Vagina (tissue), 2 donors: Measurements from ENCODE around the gene VWA2. TPM values are rescaled to one million over a fixed set of nuclear protein-coding genes. Genes with fewer than 3 reads are reported as not detected.
A peak's percentile ranks its signal among the peaks of the same experiment; 100 is the strongest.

Experiments
- DNase-seq, 2 donors: peaks; one replicate each; pipeline ENCODE4 v3.0.0-alpha.2; 2017; ENCODE audit errors: extremely low spot score in 2 of 2
- H3K27ac ChIP-seq: fragments of 200-600 bp; sonication (generic); one replicate; pipeline ENCODE4 v1.5.1; 2019
- H3K27me3 ChIP-seq: fragments of 200-600 bp; sonication (generic); one replicate; pipeline ENCODE4 v1.5.1; 2019
- H3K36me3 ChIP-seq, 2 donors: fragments of 200-600 bp; sonication (generic); one replicate each; pipeline ENCODE4 v1.5.1; 2017 to 2019
- H3K4me1 ChIP-seq: fragments of 200-600 bp; sonication (generic); one replicate; pipeline ENCODE4 v1.5.1; 2019
- H3K4me3 ChIP-seq, 2 donors: fragments of 200-600 bp; sonication (generic); 1 replicate in 1 of 2; 2 replicates in 1 of 2; pipeline ENCODE4 v1.5.1; 2016 to 2019
- H3K9me3 ChIP-seq: fragments of 200-600 bp; sonication (generic); one replicate; pipeline ENCODE4 v1.5.1; 2019
- CTCF ChIP-seq, 3 experiments: fragments of 450-650 bp in 2 of 3; fragments of 200-600 bp in 1 of 3; sonication (generic) in 1 of 3; IDR thresholded peaks; one replicate each; pipeline ENCODE4 v1.5.1; 2017 to 2019; ENCODE audit warnings: antibody characterized with exemption in 3 of 3, mild to moderate bottlenecking in 2 of 3, moderate library complexity in 2 of 3
- POLR2A ChIP-seq, 2 donors: fragments of 450-650 bp; IDR thresholded peaks; one replicate each; pipeline ENCODE4 v1.6.1; 2017; ENCODE audit warnings: antibody characterized with exemption in 2 of 2, mild to moderate bottlenecking in 2 of 2, moderate library complexity in 2 of 2
- POLR2AphosphoS5 ChIP-seq, 2 donors: sonication (generic); formaldehyde crosslinking; IDR thresholded peaks; one replicate each; pipeline ENCODE4 v1.9.0; 2017; ENCODE audit warnings: antibody characterized with exemption in 2 of 2, mild to moderate bottlenecking in 2 of 2, low read depth in 1 of 2; ENCODE audit not compliant: insufficient read depth in 1 of 2
- intact Hi-C: fragments of 100-400 bp; cut with DNase I; formaldehyde crosslinking; loops from one replicate; pipeline ENCODE4 v1.15.1; 2023
- total RNA-seq: library from RNA; depleted of rRNA; stranded (reverse); fragments of >200 nt; gene quantifications from one replicate; pipeline ENCODE4 v1.2.3, GENCODE V29; 2016

Gene VWA2
- total RNA-seq, 1 donor from 2014 or later: 2.9 TPM

GRCh38 chr10:114290038-114290437 lies 51.0 kb downstream of the VWA2 start:
- Histone ChIP-seq H3K4me3 (no peak overlapping the region), H3K27me3 (no peaks in the 10 kb centered on the region), H3K36me3 (peaks cover 0 to 7% of the 10 kb centered on the region in 2 donors), H3K9me3 (no peaks in the 10 kb centered on the region), H3K4me1 (no peaks in the 10 kb centered on the region), H3K27ac (no peak overlapping the region)
- no peak for DNase-seq
- intact Hi-C loops: no loop called here
- no peak for TF ChIP-seq POLR2A (IDR thresholded peaks at IDR 0.05)
- TF ChIP-seq CTCF (IDR thresholded peaks at IDR 0.05): no peak
- no peak for TF ChIP-seq POLR2AphosphoS5 (IDR thresholded peaks at IDR 0.05; ENCODE audit: insufficient read depth in 1 of 2, low read depth in 1 of 2)

DNA sequence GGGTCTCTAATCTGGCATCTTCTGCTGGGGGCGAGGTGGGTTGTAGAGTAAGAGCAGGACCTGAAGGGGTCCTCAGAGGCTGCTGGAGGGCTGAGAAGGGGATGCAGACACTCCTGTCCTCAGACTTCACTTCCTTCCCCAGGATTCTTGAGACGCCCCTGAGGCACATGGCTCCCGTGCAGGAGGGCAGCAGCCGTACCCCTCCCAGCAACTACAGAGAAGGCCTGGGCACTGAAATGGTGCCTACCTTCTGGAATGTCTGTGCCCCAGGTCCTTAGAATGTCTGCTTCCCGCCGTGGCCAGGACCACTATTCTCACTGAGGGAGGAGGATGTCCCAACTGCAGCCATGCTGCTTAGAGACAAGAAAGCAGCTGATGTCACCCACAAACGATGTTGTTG lies 52.0 kb downstream of the VWA2 start:
- Histone ChIP-seq H3K9me3 (peaks cover 7% of the 10 kb centered on the region), H3K4me1 (no peaks in the 10 kb centered on the region), H3K27ac (no peak overlapping the region), H3K27me3 (no peaks in the 10 kb centered on the region), H3K36me3 (peaks cover 0 to 17% of the 10 kb centered on the region in 2 donors), H3K4me3 (no peak overlapping the region)
- no peak for TF ChIP-seq CTCF (IDR thresholded peaks at IDR 0.05)
- no peak for TF ChIP-seq POLR2AphosphoS5 (IDR thresholded peaks at IDR 0.05; ENCODE audit: insufficient read depth in 1 of 2, low read depth in 1 of 2)
- no peak for TF ChIP-seq POLR2A (IDR thresholded peaks at IDR 0.05)
- no peak for DNase-seq
- intact Hi-C loops: no loop called here

DNA sequence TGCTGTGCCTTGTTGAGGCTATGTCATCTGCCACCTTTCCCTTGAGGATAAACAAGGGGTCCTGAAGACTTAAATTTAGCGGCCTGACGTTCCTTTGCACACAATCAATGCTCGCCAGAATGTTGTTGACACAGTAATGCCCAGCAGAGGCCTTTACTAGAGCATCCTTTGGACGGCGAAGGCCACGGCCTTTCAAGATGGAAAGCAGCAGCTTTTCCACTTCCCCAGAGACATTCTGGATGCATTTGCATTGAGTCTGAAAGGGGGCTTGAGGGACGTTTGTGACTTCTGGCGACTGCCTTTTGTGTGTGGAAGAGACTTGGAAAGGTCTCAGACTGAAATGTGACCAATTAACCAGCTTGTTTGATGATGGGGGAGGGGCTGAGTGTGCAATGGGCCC lies 52.5 kb downstream of the VWA2 start:
- H3K36me3 ChIP-seq: peaks cover 0 to 22% of the 10 kb centered on the region in 2 donors
- no peak overlapping the region for H3K27ac ChIP-seq
- no peak overlapping the region for H3K4me3 ChIP-seq
- peaks cover 7% of the 10 kb centered on the region for H3K9me3 ChIP-seq
- TF ChIP-seq POLR2A (IDR thresholded peaks at IDR 0.05) (no peak), CTCF (IDR thresholded peaks at IDR 0.05) (no peak), POLR2AphosphoS5 (IDR thresholded peaks at IDR 0.05; ENCODE audit: insufficient read depth in 1 of 2, low read depth in 1 of 2) (no peak)
- H3K27me3 ChIP-seq: no peaks in the 10 kb centered on the region
- intact Hi-C loops: no loop called here
- no peak for DNase-seq
- no peaks in the 10 kb centered on the region for H3K4me1 ChIP-seq

GRCh38 chr10:114293075-114293474 lies 54.0 kb downstream of the VWA2 start:
- Histone ChIP-seq H3K27me3 (no peaks in the 10 kb centered on the region), H3K4me3 (no peak overlapping the region), H3K27ac (no peak overlapping the region), H3K9me3 (peaks cover 7% of the 10 kb centered on the region), H3K36me3 (peaks cover 0 to 35% of the 10 kb centered on the region in 2 donors), H3K4me1 (no peaks in the 10 kb centered on the region)
- intact Hi-C loops: no loop called here
- TF ChIP-seq POLR2A (IDR thresholded peaks at IDR 0.05) (no peak), CTCF (IDR thresholded peaks at IDR 0.05) (no peak)
- DNase-seq: no peak

GRCh38 chr10:114294549-114294948 lies 55.5 kb downstream of the VWA2 start:
- Histone ChIP-seq H3K27me3 (no peaks in the 10 kb centered on the region), H3K4me1 (no peaks in the 10 kb centered on the region), H3K9me3 (peaks cover 7% of the 10 kb centered on the region), H3K27ac (no peak overlapping the region), H3K36me3 (peaks cover 0 to 50% of the 10 kb centered on the region in 2 donors), H3K4me3 (no peak overlapping the region)
- intact Hi-C loops: no loop called here
- TF ChIP-seq POLR2A (IDR thresholded peaks at IDR 0.05): no peak
- TF ChIP-seq POLR2AphosphoS5 (IDR thresholded peaks at IDR 0.05; ENCODE audit: insufficient read depth in 1 of 2, low read depth in 1 of 2): peak in 1 of 2 donors; percentile 40
- DNase-seq: no peak
